Endothelial cell of umbilical vein (primary cell): ENCODE results near the gene ASAH2. TPM values are rescaled to one million over a fixed set of nuclear protein-coding genes. Genes with fewer than 3 reads are reported as not detected.

ENCODE experiments used
- BruUV-seq: library from RNA; stranded (reverse); fragments of 400-500 nt; replicated peaks from 2 replicates; lab custom pipeline; 2021; lab: Mats Ljungman, UMichigan
- CTCF ChIA-PET: fragments of 300-600, 350-600 bp; sonication (Branson Sonifier 250); formaldehyde crosslinking; loops from one replicate; lab custom pipeline; 2021; ENCODE audit warnings: antibody characterized with exemption, inconsistent platforms; lab: Charles Lee
- POLR2A ChIA-PET: fragments of 300-600, 350-600 bp; sonication (Branson Sonifier 250); formaldehyde crosslinking; loops from one replicate; lab custom pipeline; 2021; ENCODE audit warnings: antibody characterized with exemption, inconsistent platforms; lab: Charles Lee
- DNase-seq: peaks from one replicate; pipeline ENCODE4 v3.0.0-alpha.2; 2011; ENCODE audit warnings: low read depth, low spot score
- FAIRE-seq: peaks from 2 replicates; lab custom pipeline; 2011; peaks lifted over from hg19 to GRCh38; lab: Jason Lieb, UNC
- H2AFZ ChIP-seq: 2 replicates; pipeline ENCODE4 v1.6.0; 2012; ENCODE audit warnings: low read depth, low read length, control low read depth, inconsistent platforms
- H3K27ac ChIP-seq: 2 replicates; pipeline ENCODE4 v1.5.1; 2011; ENCODE audit warnings: low read depth, mild to moderate bottlenecking, control low read depth, low read length, moderate library complexity; ENCODE audit not compliant: insufficient read depth
- H3K27me3 ChIP-seq, 2 experiments: 2 replicates each; pipeline versions ENCODE4 v1.6.0 to v1.6.1; 2011; ENCODE audit warnings: low read length in 2 of 2, mixed read lengths in 1 of 2; ENCODE audit not compliant: control insufficient read depth in 2 of 2, insufficient read depth in 2 of 2
- H3K36me3 ChIP-seq, 2 experiments: 2 replicates in 1 of 2; 3 replicates in 1 of 2; pipeline ENCODE4 v1.5.1; 2011; ENCODE audit warnings: low read length in 2 of 2, mild to moderate bottlenecking in 1 of 2, moderate library complexity in 1 of 2; ENCODE audit not compliant: control insufficient read depth in 2 of 2, insufficient read depth in 2 of 2; ENCODE audit errors: extremely low read depth in 1 of 2
- H3K4me1 ChIP-seq: 3 replicates; pipeline ENCODE4 v1.5.1; 2011; ENCODE audit warnings: mild to moderate bottlenecking, low read length; ENCODE audit not compliant: control insufficient read depth, insufficient read depth; ENCODE audit errors: extremely low read depth
- H3K4me2 ChIP-seq: 2 replicates; pipeline ENCODE4 v1.6.1; 2011; ENCODE audit warnings: low read length, control low read depth, mixed read lengths; ENCODE audit not compliant: insufficient read depth
- H3K4me3 ChIP-seq, 3 experiments: fragments of 200-600 bp in 1 of 3; sonication (generic), shearing (Covaris generic) in 1 of 3; replicated peaks in 1 of 3; 2 replicates each; pipeline ENCODE4 v1.5.1; 2011 to 2016; ENCODE audit warnings: control low read depth in 3 of 3, low read length in 3 of 3, mild to moderate bottlenecking in 2 of 3, inconsistent platforms in 1 of 3, low read depth in 1 of 3, moderate library complexity in 1 of 3; ENCODE audit not compliant: insufficient read depth in 1 of 3
- H3K79me2 ChIP-seq: 2 replicates; pipeline ENCODE4 v1.6.0; 2012; ENCODE audit warnings: low read length, inconsistent platforms; ENCODE audit not compliant: control insufficient read depth, insufficient read depth
- H3K9ac ChIP-seq: replicated peaks from 2 replicates; pipeline ENCODE3; 2011; ENCODE audit warnings: low read length, control low read depth; ENCODE audit not compliant: insufficient read depth; ENCODE audit errors: extremely low read depth
- H3K9me1 ChIP-seq: replicated peaks from 3 replicates; pipeline ENCODE4 v1.6.0; 2011; ENCODE audit warnings: mild to moderate bottlenecking, low read length; ENCODE audit not compliant: control insufficient read depth, insufficient read depth; ENCODE audit errors: extremely low read depth
- H3K9me3 ChIP-seq: replicated peaks from 2 replicates; pipeline ENCODE4 v1.5.1; 2012; ENCODE audit warnings: low read length, inconsistent platforms; ENCODE audit not compliant: control insufficient read depth, insufficient read depth
- H4K20me1 ChIP-seq: replicated peaks from 2 replicates; pipeline ENCODE3; 2011; ENCODE audit warnings: mild to moderate bottlenecking, low read length; ENCODE audit not compliant: control insufficient read depth, insufficient read depth; ENCODE audit errors: extremely low read depth
- CTCF ChIP-seq, 2 donors: IDR thresholded peaks; 1 replicate in 1 of 2; 2 replicates in 1 of 2; pipeline ENCODE4 v1.5.1; 2011; ENCODE audit warnings: low read length in 2 of 2, mild to moderate bottlenecking in 2 of 2, moderate library complexity in 2 of 2, control low read depth in 1 of 2, inconsistent platforms in 1 of 2, low read depth in 1 of 2; ENCODE audit not compliant: insufficient read depth in 1 of 2; ENCODE audit errors: extremely low read depth in 1 of 2
- EZH2 ChIP-seq: IDR thresholded peaks from 2 replicates; pipeline ENCODE4 v1.6.1; 2012; ENCODE audit warnings: borderline replicate concordance, low read depth, mild to moderate bottlenecking, moderate library complexity, low read length, inconsistent platforms; ENCODE audit not compliant: severe bottlenecking
- FOS ChIP-seq: IDR thresholded peaks from 2 replicates; pipeline ENCODE4 v1.6.1; 2011; ENCODE audit warnings: mild to moderate bottlenecking, low read length, moderate library complexity, borderline replicate concordance; ENCODE audit not compliant: insufficient read depth
- GATA2 ChIP-seq: IDR thresholded peaks from 2 replicates; pipeline ENCODE4 v1.7.0; 2011; ENCODE audit warnings: low read depth, mild to moderate bottlenecking, moderate library complexity, mixed read lengths, low read length; ENCODE audit not compliant: insufficient read length, insufficient read depth
- JUN ChIP-seq: IDR thresholded peaks from 2 replicates; pipeline ENCODE4 v1.6.1; 2011; ENCODE audit warnings: borderline replicate concordance, low read depth; ENCODE audit not compliant: insufficient read length, insufficient read depth
- MAX ChIP-seq: IDR thresholded peaks from 2 replicates; pipeline ENCODE4 v1.6.1; 2011; ENCODE audit not compliant: insufficient read depth, insufficient read length
- MYC ChIP-seq: IDR thresholded peaks from one replicate; pipeline ENCODE4 v1.6.1; 2011; ENCODE audit warnings: mild to moderate bottlenecking, low read depth, low read length
- POLR2A ChIP-seq: IDR thresholded peaks from 2 replicates; pipeline ENCODE4 v1.6.1; 2012; ENCODE audit warnings: low read depth, mild to moderate bottlenecking, control low read depth, low read length
- POLR2AphosphoS5 ChIP-seq: IDR thresholded peaks from 2 replicates; pipeline ENCODE4 v1.6.1; 2012; ENCODE audit warnings: low read depth, mild to moderate bottlenecking, control low read depth, low read length, moderate library complexity; ENCODE audit not compliant: insufficient read depth
- dilution Hi-C: fragments of 300-500 bp; cut with MboI; formaldehyde crosslinking; loops from one replicate; pipeline ENCODE4 v1.15.0; 2019; ENCODE audit warnings: low sequenced_read_pairs; ENCODE audit not compliant: extremely low pct_ligation_motif_present
- intact Hi-C: fragments of 100-400 bp; cut with micrococcal nuclease; formaldehyde crosslinking; loops from one replicate; pipeline ENCODE4 v1.10.0; 2022
- polyA plus RNA-seq, 4 experiments: library from polyadenylated mRNA; depleted of rRNA in 3 of 4; stranded (reverse) in 3 of 4; unstranded in 1 of 4; fragments of >200 nt; gene quantifications; 2 replicates each; pipeline versions ENCODE4 v1.2.1 to v1.2.3, GENCODE V29; 2011 to 2012; ENCODE audit warnings: missing spikeins in 1 of 4
- total RNA-seq: library from RNA; stranded (reverse); gene quantifications from 2 replicates; pipeline ENCODE4 v1.2.3, GENCODE V29; 2021

ASAH2 gene
- total and polyA plus RNA-seq, 2 donors (not counting 3 experiments of a cell fraction or from before 2014, with no cell fraction given), result 0.23 to 1.1 TPM

- DNase-seq, result no peak
- Histone ChIP-seq H3K4me2 (no peak overlapping the region), H3K9me1 (no peaks in the 10 kb centered on the region), H4K20me1 (no peaks in the 10 kb centered on the region), H3K27me3 (peaks cover 0 to 5% of the 10 kb centered on the region in 2 experiments), H2AFZ (no peak overlapping the region), H3K27ac (no peak overlapping the region), H3K9me3 (no peaks in the 10 kb centered on the region), H3K9ac (no peak overlapping the region), H3K36me3 (no peaks in the 10 kb centered on the region), H3K4me1 (no peaks in the 10 kb centered on the region), H3K4me3 (no peak overlapping the region), H3K79me2 (no peaks in the 10 kb centered on the region)
- intact Hi-C loops, result no loop called here
- dilution Hi-C loops, result no loop called here
- TF ChIP-seq JUN, result no peak
- no peak for TF ChIP-seq MAX
- TF ChIP-seq EZH2, result no peak
- POLR2A ChIA-PET, result no interaction called here
- no peak for FAIRE-seq
- no TSS peak for BruUV-seq
- CTCF ChIA-PET, result no interaction called here
These were observed 44.1 kb upstream of the ASAH2 start for GRCh38 chr10:50295367-50295766.

GRCh38 chr10:50294582-50294981, 43.3 kb upstream of the ASAH2 start:
- Histone ChIP-seq H4K20me1 (no peaks in the 10 kb centered on the region), H3K9me3 (no peaks in the 10 kb centered on the region), H3K79me2 (no peaks in the 10 kb centered on the region), H3K4me2 (no peak overlapping the region), H3K36me3 (no peaks in the 10 kb centered on the region), H3K9ac (no peak overlapping the region), H2AFZ (no peak overlapping the region), H3K4me1 (no peaks in the 10 kb centered on the region), H3K9me1 (no peaks in the 10 kb centered on the region), H3K4me3 (no peak overlapping the region), H3K27me3 (peaks cover 0 to 5% of the 10 kb centered on the region in 2 experiments), H3K27ac (no peak overlapping the region)
- DNase-seq, result no peak
- TF ChIP-seq POLR2A (no peak), EZH2 (no peak), JUN (no peak), GATA2 (no peak), MYC (no peak), MAX (no peak), FOS (no peak), CTCF (IDR thresholded peaks at IDR 0.05; ENCODE audit: extremely low read depth in 1 of 2, insufficient read depth in 1 of 2, low read depth in 1 of 2, low read length in 2 of 2) (no peak), POLR2AphosphoS5 (no peak)
- ChIA-PET POLR2A (no interaction called here), CTCF (interaction anchor here (1.3 kb wide), 1 partner anchor 19 kb away, joined by 4 read pairs; no protein-coding TSS in a partner anchor)
- intact Hi-C loops (no loop called here), dilution Hi-C loops (no loop called here)
- no TSS peak for BruUV-seq
- no peak for FAIRE-seq
